Activated CD8-positive, alpha-beta memory T cell treated with anti-CD3 and anti-CD28 coated beads, Interleukin-2, amount 10 ng/mL, durations not matched to agents 7 days and 5 days (primary cell): Measurements from ENCODE around the gene ITPR1. TPM values are rescaled to one million over a fixed set of nuclear protein-coding genes. Genes with fewer than 3 reads are reported as not detected.
A peak's percentile ranks its signal among the peaks of the same experiment; 100 is the strongest.

Source experiments
- ATAC-seq: fragments of 150-1000 bp; cut with Tn5 transposase; one replicate; pipeline ENCODE4 v1.10.0; 2021; ENCODE audit warnings: moderate library complexity
- CTCF ChIA-PET: fragments of 350-600 bp; sonication (Branson Sonifier 250); formaldehyde crosslinking; loops from one replicate; lab custom pipeline; 2021; ENCODE audit warnings: antibody characterized with exemption; lab: Charles Lee
- DNase-seq: peaks from one replicate; pipeline ENCODE4 v3.0.0-alpha.2; 2020
- H3K27ac Mint-ChIP-seq: one replicate; pipeline ENCODE4 v1.8.0; 2021; ENCODE audit warnings: mild to moderate bottlenecking, mixed read lengths
- H3K27me3 Mint-ChIP-seq: one replicate; pipeline ENCODE4 v1.8.0; 2021; ENCODE audit warnings: mixed read lengths
- H3K36me3 Mint-ChIP-seq: one replicate; pipeline ENCODE4 v1.8.0; 2021; ENCODE audit warnings: mild to moderate bottlenecking, mixed read lengths
- H3K4me1 Mint-ChIP-seq: one replicate; pipeline ENCODE4 v1.8.0; 2021; ENCODE audit warnings: mixed read lengths
- H3K4me3 Mint-ChIP-seq: one replicate; pipeline ENCODE4 v1.8.0; 2021; ENCODE audit warnings: mild to moderate bottlenecking, moderate library complexity, mixed read lengths
- H3K9me3 Mint-ChIP-seq: one replicate; pipeline ENCODE4 v1.8.0; 2022; ENCODE audit warnings: low read depth, mixed read lengths
- total RNA-seq, 2 experiments: library from RNA; stranded (reverse); gene quantifications; one replicate each; pipeline ENCODE4 v1.2.3, GENCODE V29; 2021

ITPR1 gene
- total RNA-seq, 2 experiments from 2014 or later = 109 to 116 TPM

- DNase-seq (no peak), ATAC-seq (no peak)
- Mint-ChIP-seq H3K4me3 (no peak overlapping the region), H3K4me1 (no peaks in the 10 kb centered on the region), H3K36me3 (peaks cover 52% of the 10 kb centered on the region), H3K27me3 (no peaks in the 10 kb centered on the region), H3K27ac (no peak overlapping the region), H3K9me3 (no peaks in the 10 kb centered on the region)
- CTCF ChIA-PET = no interaction called here
These were observed 177.2 kb downstream of the ITPR1 start for GRCh38 chr3:4670352-4670751.

GRCh38 chr3:4672725-4673275 is 179.7 kb downstream of the ITPR1 start:
- ATAC-seq = no peak
- DNase-seq = no peak
- H3K4me3 Mint-ChIP-seq = no peak overlapping the region
- H3K9me3 Mint-ChIP-seq = no peaks in the 10 kb centered on the region
- H3K36me3 Mint-ChIP-seq = peaks cover 60% of the 10 kb centered on the region
- CTCF ChIA-PET = interaction anchor here (1.5 kb wide), 1 partner anchor 39 kb away, joined by 5 read pairs; no protein-coding TSS in a partner anchor
- H3K27ac Mint-ChIP-seq = no peak overlapping the region
- no peaks in the 10 kb centered on the region for H3K4me1 Mint-ChIP-seq
- no peaks in the 10 kb centered on the region for H3K27me3 Mint-ChIP-seq

DNA sequence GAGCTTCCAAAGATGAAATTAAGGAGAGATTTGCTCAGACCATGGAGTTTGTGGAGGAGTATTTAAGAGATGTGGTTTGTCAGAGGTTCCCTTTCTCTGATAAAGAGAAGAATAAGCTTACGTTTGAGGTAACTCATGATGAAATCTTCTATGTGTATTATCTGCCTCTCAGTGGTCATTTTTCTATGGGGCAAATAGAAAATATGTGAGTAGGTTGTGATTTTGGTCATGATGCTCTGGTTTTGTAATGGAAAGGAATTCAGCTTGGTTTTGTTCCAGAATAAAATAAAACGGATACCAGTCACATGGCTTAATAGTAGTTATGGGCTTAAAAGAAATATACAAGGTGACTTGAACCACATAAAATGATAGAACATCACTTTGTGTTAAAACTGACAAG is 181.1 kb downstream of the ITPR1 start:
- Mint-ChIP-seq H3K4me1 (no peaks in the 10 kb centered on the region), H3K27ac (no peak overlapping the region), H3K9me3 (no peaks in the 10 kb centered on the region), H3K36me3 (peaks cover 64% of the 10 kb centered on the region), H3K27me3 (no peaks in the 10 kb centered on the region), H3K4me3 (no peak overlapping the region)
- CTCF ChIA-PET = interaction anchor here (1.2 to 1.5 kb wide), 2 partner anchors 37 to 41 kb away, joined by 3 to 5 read pairs; no protein-coding TSS in a partner anchor
- DNase-seq = no peak
- ATAC-seq = no peak

- Mint-ChIP-seq H3K27me3 (no peaks in the 10 kb centered on the region), H3K9me3 (no peaks in the 10 kb centered on the region), H3K36me3 (peaks cover 66% of the 10 kb centered on the region), H3K4me1 (peaks cover 3% of the 10 kb centered on the region), H3K4me3 (no peak overlapping the region), H3K27ac (no peak overlapping the region)
- CTCF ChIA-PET = interaction anchor here (1.1 kb wide), 1 partner anchor 36 kb away, joined by 3 read pairs; no protein-coding TSS in a partner anchor
- DNase-seq = no peak
- no peak for ATAC-seq
These were observed 182.6 kb downstream of the ITPR1 start for GRCh38 chr3:4675704-4676103.

- no peaks in the 10 kb centered on the region for H3K9me3 Mint-ChIP-seq
- H3K27me3 Mint-ChIP-seq = no peaks in the 10 kb centered on the region
- ATAC-seq (no peak), DNase-seq (no peak)
- CTCF ChIA-PET = interaction anchor here (1.4 kb wide), 1 partner anchor 13 kb away, joined by 4 read pairs; no protein-coding TSS in a partner anchor
- H3K4me1 Mint-ChIP-seq = peaks cover 6% of the 10 kb centered on the region
- H3K36me3 Mint-ChIP-seq = peaks cover 66% of the 10 kb centered on the region
- no peak overlapping the region for H3K27ac Mint-ChIP-seq
- no peak overlapping the region for H3K4me3 Mint-ChIP-seq
These were observed 185.2 kb downstream of the ITPR1 start for GRCh38 chr3:4678320-4678719.

GRCh38 chr3:4680227-4680691 is 187.1 kb downstream of the ITPR1 start:
- peaks cover 69% of the 10 kb centered on the region for H3K36me3 Mint-ChIP-seq
- CTCF ChIA-PET = interaction anchor here (1.5 kb wide), 1 partner anchor 329 kb away, joined by 3 read pairs; no protein-coding TSS in a partner anchor
- H3K4me1 Mint-ChIP-seq = peaks cover 15% of the 10 kb centered on the region
- H3K4me3 Mint-ChIP-seq = no peak overlapping the region
- H3K9me3 Mint-ChIP-seq = no peaks in the 10 kb centered on the region
- DNase-seq = no peak
- H3K27ac Mint-ChIP-seq = no peak overlapping the region
- no peaks in the 10 kb centered on the region for H3K27me3 Mint-ChIP-seq
- ATAC-seq = no peak

- Mint-ChIP-seq H3K4me1 (peaks cover 16% of the 10 kb centered on the region), H3K4me3 (no peak overlapping the region), H3K9me3 (no peaks in the 10 kb centered on the region), H3K27me3 (no peaks in the 10 kb centered on the region), H3K36me3 (peaks cover 72% of the 10 kb centered on the region), H3K27ac (no peak overlapping the region)
- CTCF ChIA-PET = interaction anchor here (1.5 kb wide), 1 partner anchor 330 kb away, joined by 3 read pairs; no protein-coding TSS in a partner anchor
- DNase-seq (no peak), ATAC-seq (no peak)
These were observed 187.7 kb downstream of the ITPR1 start for GRCh38 chr3:4680871-4681300.

DNA sequence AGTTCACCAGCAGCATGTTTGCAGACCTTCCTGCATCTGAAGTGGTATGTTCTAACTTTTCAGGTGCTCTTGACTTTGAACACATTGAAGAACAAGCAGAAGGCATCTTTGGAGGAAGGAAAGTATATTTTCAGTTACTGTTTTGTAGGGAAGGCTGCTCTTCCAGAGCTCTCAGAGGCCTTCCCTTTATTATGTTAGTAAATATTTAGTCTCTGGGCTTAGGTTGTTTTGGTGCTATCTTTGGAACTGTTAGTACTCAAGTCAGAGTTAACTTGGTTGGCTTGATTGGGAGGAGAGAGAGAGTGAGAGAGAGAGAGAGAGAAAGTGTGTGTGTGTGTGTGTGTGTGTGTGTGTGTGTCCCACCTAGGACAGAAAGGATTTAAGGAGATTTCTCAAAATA is 188.2 kb downstream of the ITPR1 start:
- H3K4me3 Mint-ChIP-seq = no peak overlapping the region
- H3K36me3 Mint-ChIP-seq = peaks cover 73% of the 10 kb centered on the region
- H3K4me1 Mint-ChIP-seq = peaks cover 16% of the 10 kb centered on the region
- CTCF ChIA-PET = no interaction called here
- no peak overlapping the region for H3K27ac Mint-ChIP-seq
- ATAC-seq (no peak), DNase-seq (no peak)
- no peaks in the 10 kb centered on the region for H3K27me3 Mint-ChIP-seq
- H3K9me3 Mint-ChIP-seq = no peaks in the 10 kb centered on the region

DNA sequence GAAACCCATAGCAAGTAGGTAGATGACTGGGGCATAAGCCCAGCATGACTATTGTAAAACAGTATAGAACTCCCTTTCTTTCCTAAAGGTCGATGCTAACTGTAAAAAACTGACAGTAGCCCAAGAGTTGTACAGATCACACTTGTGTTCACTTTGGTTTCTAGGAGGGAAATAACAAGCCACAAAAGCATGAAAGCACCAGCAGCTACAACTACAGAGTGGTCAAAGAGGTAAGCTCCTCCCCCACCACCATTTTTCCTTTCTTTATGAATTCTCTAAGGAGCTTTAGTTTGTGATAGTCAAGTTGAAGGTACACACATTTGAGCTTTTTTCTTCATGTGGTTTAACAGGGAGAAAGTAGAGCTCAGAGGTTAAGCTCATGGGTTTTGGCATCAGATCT is 191.0 kb downstream of the ITPR1 start:
- DNase-seq (no peak), ATAC-seq (peak; percentile 33)
- Mint-ChIP-seq H3K27ac (peak overlapping the region; percentile 41), H3K4me1 (peaks cover 16% of the 10 kb centered on the region), H3K4me3 (no peak overlapping the region), H3K9me3 (no peaks in the 10 kb centered on the region), H3K27me3 (no peaks in the 10 kb centered on the region), H3K36me3 (peaks cover 71% of the 10 kb centered on the region)
- CTCF ChIA-PET = interaction anchor here (0.8 to 1.5 kb wide), 3 partner anchors 27 to 383 kb away, joined by 3 to 8 read pairs (median 3); no protein-coding TSS in a partner anchor

- peaks cover 73% of the 10 kb centered on the region for H3K36me3 Mint-ChIP-seq
- CTCF ChIA-PET = interaction anchor here (1.1 to 1.5 kb wide), 3 partner anchors 26 to 52 kb away, joined by 3 to 8 read pairs (median 4); no protein-coding TSS in a partner anchor
These were observed 191.8 kb downstream of the ITPR1 start for GRCh38 chr3:4684976-4685375.

DNA sequence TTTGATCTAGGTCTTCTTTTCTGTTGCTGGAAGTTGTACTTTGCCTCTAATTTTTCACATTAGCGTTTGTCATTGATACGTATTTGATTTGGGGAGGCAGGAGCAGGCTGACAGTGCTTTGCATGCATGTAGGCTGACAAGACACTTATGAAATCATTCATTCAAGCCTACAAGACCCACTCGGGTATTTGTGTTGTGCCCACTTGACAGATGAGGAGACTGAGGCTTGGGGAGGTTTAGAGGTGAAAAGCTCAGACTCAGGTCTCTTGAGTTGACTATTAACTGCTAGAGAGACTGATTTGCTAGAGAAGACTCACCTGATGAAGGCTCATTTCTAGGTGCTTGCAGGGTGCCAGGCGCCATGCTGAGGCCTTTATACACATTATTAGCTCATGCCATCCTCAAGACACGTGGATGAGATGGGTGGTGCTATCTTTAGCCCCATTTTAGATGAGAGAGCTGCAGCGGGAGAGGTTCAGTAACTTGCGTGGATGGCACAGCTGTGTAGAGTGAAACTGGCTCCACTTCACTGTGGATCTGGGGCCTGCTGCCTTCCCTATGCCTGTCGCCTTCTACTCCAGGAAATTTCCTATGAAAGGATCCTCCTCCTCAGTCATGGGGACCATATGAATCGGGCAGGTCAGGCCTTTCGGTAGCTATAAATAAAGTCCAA is 192.7 kb downstream of the ITPR1 start:
- H3K36me3 Mint-ChIP-seq = peaks cover 72% of the 10 kb centered on the region
- H3K4me3 Mint-ChIP-seq = no peak overlapping the region
- H3K27me3 Mint-ChIP-seq = no peaks in the 10 kb centered on the region
- CTCF ChIA-PET = interaction anchor here (1.1 to 1.3 kb wide), 2 partner anchors 26 to 52 kb away, joined by 3 to 4 read pairs; no protein-coding TSS in a partner anchor
- H3K27ac Mint-ChIP-seq = no peak overlapping the region
- no peak for ATAC-seq
- H3K4me1 Mint-ChIP-seq = peaks cover 12% of the 10 kb centered on the region
- H3K9me3 Mint-ChIP-seq = no peaks in the 10 kb centered on the region
- no peak for DNase-seq

More at GRCh38 chr3:4684976-4685375, 191.8 kb downstream of the ITPR1 start:
- DNase-seq = no peak
- no peak overlapping the region for H3K4me3 Mint-ChIP-seq
- no peaks in the 10 kb centered on the region for H3K9me3 Mint-ChIP-seq
- no peak overlapping the region for H3K27ac Mint-ChIP-seq
- H3K27me3 Mint-ChIP-seq = no peaks in the 10 kb centered on the region
- ATAC-seq = no peak
- H3K4me1 Mint-ChIP-seq = peaks cover 16% of the 10 kb centered on the region

- ATAC-seq (no peak), DNase-seq (no peak)
- Mint-ChIP-seq H3K4me3 (no peak overlapping the region), H3K4me1 (peaks cover 10% of the 10 kb centered on the region), H3K9me3 (no peaks in the 10 kb centered on the region), H3K36me3 (peaks cover 70% of the 10 kb centered on the region), H3K27ac (no peak overlapping the region), H3K27me3 (no peaks in the 10 kb centered on the region)
- CTCF ChIA-PET = interaction anchor here (1.1 to 1.2 kb wide), 2 partner anchors 15 to 53 kb away, joined by 3 read pairs; no protein-coding TSS in a partner anchor
These were observed 193.5 kb downstream of the ITPR1 start for GRCh38 chr3:4686619-4687018.

DNA sequence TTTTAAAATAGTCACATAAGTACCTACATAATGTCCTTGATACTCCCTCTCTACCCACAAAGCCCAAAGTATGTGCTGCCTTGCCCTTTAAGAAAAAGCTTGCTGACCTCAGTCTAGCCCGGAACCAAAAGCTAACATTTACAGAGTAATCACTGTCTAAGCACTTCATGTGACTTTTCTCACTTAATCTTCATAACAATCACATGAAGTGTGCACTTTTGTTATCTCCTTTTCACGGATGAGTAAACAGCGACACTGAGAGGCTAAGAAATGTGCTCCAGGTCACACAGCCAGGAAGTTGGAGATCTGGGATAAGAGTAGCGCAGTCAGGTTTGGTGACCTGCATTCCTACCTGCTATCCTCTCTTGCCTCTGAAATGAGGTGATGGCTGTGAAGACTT is 194.0 kb downstream of the ITPR1 start:
- Mint-ChIP-seq H3K9me3 (no peaks in the 10 kb centered on the region), H3K4me3 (no peak overlapping the region)
- CTCF ChIA-PET = interaction anchor here (1.2 kb wide), 1 partner anchor 16 kb away, joined by 3 read pairs; no protein-coding TSS in a partner anchor

More for the DNA sequence above, 194.0 kb downstream of the ITPR1 start:
- no peak overlapping the region for H3K27ac Mint-ChIP-seq
- DNase-seq (no peak), ATAC-seq (no peak)
- no peaks in the 10 kb centered on the region for H3K27me3 Mint-ChIP-seq
- H3K36me3 Mint-ChIP-seq = peaks cover 70% of the 10 kb centered on the region
- H3K4me1 Mint-ChIP-seq = peaks cover 10% of the 10 kb centered on the region
